Endothelial cell (in vitro differentiated cells): ENCODE data around the gene SDR42E1. TPM values are rescaled to one million over a fixed set of nuclear protein-coding genes. Genes with fewer than 3 reads are reported as not detected.
A peak's percentile ranks its signal among the peaks of the same experiment; 100 is the strongest.

Experiments used
- DNase-seq: peaks from one replicate; pipeline ENCODE4 v3.0.0; 2021; ENCODE audit warnings: low spot score
- H3K27ac Mint-ChIP-seq: one replicate; pipeline ENCODE4 v1.8.0; 2021; ENCODE audit warnings: mixed read lengths, inconsistent platforms; ENCODE audit not compliant: unreplicated experiment
- H3K27me3 Mint-ChIP-seq: one replicate; pipeline ENCODE4 v1.8.0; 2021; ENCODE audit warnings: mild to moderate bottlenecking, moderate library complexity, mixed read lengths, inconsistent platforms; ENCODE audit not compliant: unreplicated experiment
- H3K36me3 Mint-ChIP-seq: one replicate; pipeline ENCODE4 v1.8.0; 2021; ENCODE audit warnings: mild to moderate bottlenecking, low read depth, mixed read lengths, inconsistent platforms; ENCODE audit not compliant: unreplicated experiment
- H3K4me1 Mint-ChIP-seq: one replicate; pipeline ENCODE4 v1.8.0; 2021; ENCODE audit warnings: mild to moderate bottlenecking, mixed read lengths, inconsistent platforms; ENCODE audit not compliant: unreplicated experiment
- H3K4me3 Mint-ChIP-seq: one replicate; pipeline ENCODE4 v1.8.0; 2021; ENCODE audit warnings: mild to moderate bottlenecking, mixed read lengths, inconsistent platforms; ENCODE audit not compliant: unreplicated experiment
- H3K9me3 Mint-ChIP-seq: one replicate; pipeline ENCODE4 v1.8.0; 2021; ENCODE audit warnings: mixed read lengths, inconsistent platforms; ENCODE audit not compliant: unreplicated experiment
- total RNA-seq: library from RNA; stranded (reverse); fragmentation: NEBNext Ultra II Directional; extraction: Animal tissue kit (Norgen Biotek cat#: 25700); gene quantifications from one replicate; pipeline ENCODE4 v1.2.1, GENCODE V29; 2021; ENCODE audit not compliant: unreplicated experiment
- TF ChIP-seq, protein P1 (sequence below): fragments of 200-600 bp; sonication (generic); IDR thresholded peaks from one replicate; pipeline ENCODE4 v1.5.0; 2021; ENCODE audit warnings: antibody characterized with exemption; ENCODE audit not compliant: unreplicated experiment

The SDR42E1 gene
- total RNA-seq, 1 donor from 2014 or later, result 0.74 TPM

DNA sequence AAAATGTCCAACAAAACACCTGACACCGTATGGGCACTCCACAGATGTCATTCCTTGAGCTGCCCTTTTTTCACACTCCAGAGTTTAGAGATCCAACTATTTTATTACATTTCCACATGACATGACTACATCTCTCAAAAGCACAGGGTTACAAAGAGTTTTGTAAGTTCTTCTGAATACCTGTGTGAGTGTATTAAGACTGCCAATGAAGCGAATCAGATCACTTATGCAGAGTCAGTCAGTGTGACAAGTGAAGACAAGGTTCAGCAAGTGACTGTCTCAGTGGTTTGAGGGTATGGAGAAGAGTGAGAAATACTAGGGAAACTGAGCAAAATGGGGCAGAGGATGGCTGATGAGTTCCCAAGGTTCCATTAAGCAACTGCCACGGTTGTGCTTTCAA lies 8.4 kb downstream of the SDR42E1 start:
- Mint-ChIP-seq H3K4me1 (no peaks in the 10 kb centered on the region), H3K36me3 (no peaks in the 10 kb centered on the region), H3K27ac (no peak overlapping the region), H3K9me3 (no peaks in the 10 kb centered on the region), H3K27me3 (peaks cover 5% of the 10 kb centered on the region), H3K4me3 (no peak overlapping the region)
- TF ChIP-seq, protein P1, sequence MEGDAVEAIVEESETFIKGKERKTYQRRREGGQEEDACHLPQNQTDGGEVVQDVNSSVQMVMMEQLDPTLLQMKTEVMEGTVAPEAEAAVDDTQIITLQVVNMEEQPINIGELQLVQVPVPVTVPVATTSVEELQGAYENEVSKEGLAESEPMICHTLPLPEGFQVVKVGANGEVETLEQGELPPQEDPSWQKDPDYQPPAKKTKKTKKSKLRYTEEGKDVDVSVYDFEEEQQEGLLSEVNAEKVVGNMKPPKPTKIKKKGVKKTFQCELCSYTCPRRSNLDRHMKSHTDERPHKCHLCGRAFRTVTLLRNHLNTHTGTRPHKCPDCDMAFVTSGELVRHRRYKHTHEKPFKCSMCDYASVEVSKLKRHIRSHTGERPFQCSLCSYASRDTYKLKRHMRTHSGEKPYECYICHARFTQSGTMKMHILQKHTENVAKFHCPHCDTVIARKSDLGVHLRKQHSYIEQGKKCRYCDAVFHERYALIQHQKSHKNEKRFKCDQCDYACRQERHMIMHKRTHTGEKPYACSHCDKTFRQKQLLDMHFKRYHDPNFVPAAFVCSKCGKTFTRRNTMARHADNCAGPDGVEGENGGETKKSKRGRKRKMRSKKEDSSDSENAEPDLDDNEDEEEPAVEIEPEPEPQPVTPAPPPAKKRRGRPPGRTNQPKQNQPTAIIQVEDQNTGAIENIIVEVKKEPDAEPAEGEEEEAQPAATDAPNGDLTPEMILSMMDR, result no peak
- no peak for DNase-seq

DNA sequence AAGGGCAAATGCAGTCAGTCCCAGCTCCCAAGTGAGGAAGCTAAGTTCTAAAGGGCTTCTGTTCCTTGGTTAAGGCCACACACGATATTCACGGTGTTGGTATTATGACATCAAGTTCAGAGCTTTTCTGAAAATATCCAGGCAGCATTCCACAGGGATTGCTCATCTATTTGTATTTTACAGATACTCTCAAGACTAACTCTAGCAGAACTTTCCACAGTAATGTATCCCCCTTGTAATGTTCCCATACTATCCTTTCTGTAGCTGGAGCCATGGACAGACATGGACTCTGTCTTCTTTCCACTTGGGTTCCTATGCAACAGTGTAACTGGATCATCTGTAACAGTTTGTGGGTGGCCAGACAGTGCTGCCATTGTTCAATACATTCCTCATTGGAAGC lies 13.5 kb downstream of the SDR42E1 start:
- no peak for DNase-seq
- Mint-ChIP-seq H3K9me3 (no peaks in the 10 kb centered on the region), H3K36me3 (no peaks in the 10 kb centered on the region), H3K4me3 (no peak overlapping the region), H3K27ac (no peak overlapping the region), H3K27me3 (peaks cover 3% of the 10 kb centered on the region), H3K4me1 (no peaks in the 10 kb centered on the region)
- TF ChIP-seq, protein P1, result no peak

DNA sequence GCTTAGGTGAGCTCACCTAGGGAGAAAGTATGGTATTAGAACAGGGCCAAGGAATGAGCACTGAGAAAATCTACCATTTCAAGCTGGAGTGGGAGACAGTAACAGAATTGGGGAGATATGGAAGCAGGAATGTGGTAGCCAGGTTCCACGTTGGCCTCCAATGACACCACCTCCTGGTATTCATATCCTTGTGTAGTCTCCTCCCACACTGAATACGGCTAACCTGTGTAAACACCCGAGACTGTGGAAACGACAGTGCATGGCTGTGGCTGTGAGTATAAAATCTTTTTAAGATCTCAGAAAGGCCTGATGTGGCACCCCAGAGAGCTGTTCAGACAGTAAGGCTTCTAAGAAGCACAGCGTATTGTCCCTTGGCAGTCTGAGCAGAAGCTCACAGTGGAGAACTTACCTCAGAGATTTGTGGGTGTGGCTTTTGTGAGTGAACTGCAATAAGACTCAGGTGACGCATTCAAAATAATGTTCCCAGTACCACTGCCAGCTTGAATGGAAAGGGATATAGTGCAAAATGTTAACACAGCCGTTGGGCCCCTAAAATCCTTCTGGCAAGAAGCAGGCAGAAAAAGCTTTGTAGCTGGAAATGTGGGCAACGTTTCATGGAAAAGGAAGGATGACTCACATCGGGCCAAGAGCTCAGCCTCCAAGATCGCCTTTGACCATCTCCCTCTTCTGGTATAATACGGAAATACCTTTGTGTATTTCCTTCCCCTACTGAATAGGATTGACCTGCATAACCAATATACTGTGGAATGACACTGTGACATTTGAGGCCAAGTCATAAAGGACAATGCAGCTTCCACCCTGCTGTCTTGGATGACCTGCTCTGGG lies 14.4 kb downstream of the SDR42E1 start:
- DNase-seq, result no peak
- peaks cover 3% of the 10 kb centered on the region for H3K27me3 Mint-ChIP-seq
- no peak overlapping the region for H3K4me3 Mint-ChIP-seq
- no peaks in the 10 kb centered on the region for H3K4me1 Mint-ChIP-seq
- no peaks in the 10 kb centered on the region for H3K36me3 Mint-ChIP-seq
- H3K9me3 Mint-ChIP-seq, result no peaks in the 10 kb centered on the region
- TF ChIP-seq, protein P1, result peak; percentile 37
- H3K27ac Mint-ChIP-seq, result no peak overlapping the region

DNA sequence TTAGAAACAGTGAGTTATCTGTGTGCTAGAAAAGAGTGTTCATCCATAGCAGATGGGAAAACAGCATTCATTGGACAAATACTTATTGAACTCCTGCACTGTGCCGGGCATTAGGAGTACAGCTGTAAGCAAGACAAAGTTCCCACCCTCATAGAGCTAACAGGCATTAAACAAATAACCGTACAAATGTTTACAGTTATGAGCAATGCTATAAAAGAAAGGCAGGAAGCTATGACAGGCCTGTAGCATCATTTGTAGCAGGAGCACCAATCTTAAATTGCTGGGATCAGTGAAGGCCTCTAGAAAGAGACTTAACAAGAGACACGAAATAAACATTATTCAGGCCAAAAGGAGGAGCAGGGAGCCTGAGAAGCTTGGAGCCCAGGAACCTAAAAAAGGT lies 15.6 kb downstream of the SDR42E1 start:
- Mint-ChIP-seq H3K36me3 (no peaks in the 10 kb centered on the region), H3K27ac (no peak overlapping the region), H3K9me3 (no peaks in the 10 kb centered on the region), H3K27me3 (peaks cover 2% of the 10 kb centered on the region), H3K4me1 (no peaks in the 10 kb centered on the region), H3K4me3 (no peak overlapping the region)
- TF ChIP-seq, protein P1, result no peak
- DNase-seq, result no peak

DNA sequence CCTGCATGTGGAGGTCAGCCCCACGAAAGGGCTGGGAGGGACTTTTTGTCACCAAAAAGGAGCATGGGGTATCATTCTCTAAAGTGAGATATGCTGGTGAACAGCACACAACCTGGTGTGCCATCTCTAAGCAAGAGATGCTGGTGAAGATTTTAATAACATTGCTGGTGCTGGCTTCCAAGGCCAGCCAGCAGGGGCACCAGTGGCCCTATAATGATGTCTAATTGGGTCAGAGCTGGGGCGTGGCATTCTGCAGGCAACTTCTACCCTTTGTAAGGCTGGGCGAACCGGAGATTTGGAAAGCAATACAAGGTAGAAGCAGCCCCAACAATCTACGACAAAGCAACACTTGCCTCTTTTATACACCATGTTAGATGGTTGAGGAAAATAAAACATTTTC lies 16.8 kb downstream of the SDR42E1 start:
- H3K27me3 Mint-ChIP-seq, result peaks cover 2% of the 10 kb centered on the region
- H3K9me3 Mint-ChIP-seq, result no peaks in the 10 kb centered on the region
- H3K4me3 Mint-ChIP-seq, result no peak overlapping the region
- no peak overlapping the region for H3K27ac Mint-ChIP-seq
- TF ChIP-seq, protein P1, result peak; percentile 13
- no peaks in the 10 kb centered on the region for H3K4me1 Mint-ChIP-seq
- no peaks in the 10 kb centered on the region for H3K36me3 Mint-ChIP-seq
- DNase-seq, result no peak
